ENCODE results near the gene LCE3C.

DNA sequence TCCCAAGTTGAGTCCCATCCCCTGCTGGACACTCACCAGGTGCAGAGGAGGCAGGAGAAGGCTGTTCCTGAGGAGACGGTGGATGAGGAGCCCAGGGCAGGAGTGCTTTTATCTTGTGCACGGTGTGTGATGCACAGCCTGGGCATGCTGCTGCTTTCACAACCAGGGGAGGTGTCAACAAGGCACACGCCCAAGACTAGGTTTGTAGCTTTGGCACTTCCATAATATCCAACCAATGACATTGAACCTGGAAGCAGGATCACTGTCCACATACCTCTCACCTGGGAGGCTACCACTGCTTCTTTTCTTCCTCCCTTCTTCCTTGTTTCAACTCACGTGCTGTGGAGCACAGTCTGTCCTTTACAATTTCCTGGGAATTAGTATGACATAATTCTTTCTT lies 19.6 kb upstream of the LCE3C start, which contains the start of gene LCE3D:
- TF ChIP-seq, protein P1, sequence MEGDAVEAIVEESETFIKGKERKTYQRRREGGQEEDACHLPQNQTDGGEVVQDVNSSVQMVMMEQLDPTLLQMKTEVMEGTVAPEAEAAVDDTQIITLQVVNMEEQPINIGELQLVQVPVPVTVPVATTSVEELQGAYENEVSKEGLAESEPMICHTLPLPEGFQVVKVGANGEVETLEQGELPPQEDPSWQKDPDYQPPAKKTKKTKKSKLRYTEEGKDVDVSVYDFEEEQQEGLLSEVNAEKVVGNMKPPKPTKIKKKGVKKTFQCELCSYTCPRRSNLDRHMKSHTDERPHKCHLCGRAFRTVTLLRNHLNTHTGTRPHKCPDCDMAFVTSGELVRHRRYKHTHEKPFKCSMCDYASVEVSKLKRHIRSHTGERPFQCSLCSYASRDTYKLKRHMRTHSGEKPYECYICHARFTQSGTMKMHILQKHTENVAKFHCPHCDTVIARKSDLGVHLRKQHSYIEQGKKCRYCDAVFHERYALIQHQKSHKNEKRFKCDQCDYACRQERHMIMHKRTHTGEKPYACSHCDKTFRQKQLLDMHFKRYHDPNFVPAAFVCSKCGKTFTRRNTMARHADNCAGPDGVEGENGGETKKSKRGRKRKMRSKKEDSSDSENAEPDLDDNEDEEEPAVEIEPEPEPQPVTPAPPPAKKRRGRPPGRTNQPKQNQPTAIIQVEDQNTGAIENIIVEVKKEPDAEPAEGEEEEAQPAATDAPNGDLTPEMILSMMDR (IDR thresholded peaks at IDR 0.05) = no peak
- TF ChIP-seq POLR2A (IDR thresholded peaks at IDR 0.05) (no peak), EP300 (IDR thresholded peaks at IDR 0.05) (no peak)

Measured in suprapubic skin (tissue), 3 donors.